Thoracic aorta (tissue), 2 donors: ENCODE results near the gene PDPK1. TPM values are rescaled to one million over a fixed set of nuclear protein-coding genes. Genes with fewer than 3 reads are reported as not detected.

Experiments
- ATAC-seq: fragments of 150-250 bp; one replicate; pipeline ENCODE4 v1.8.0; 2017; ENCODE audit warnings: low read depth; ENCODE audit not compliant: insufficient number of reproducible peaks, low FRiP score
- DNase-seq: peaks from one replicate; pipeline ENCODE4 v3.0.0-alpha.2; 2020; ENCODE audit warnings: low spot score
- H3K27ac ChIP-seq, 2 donors: fragments of 200-600 bp; sonication (generic); 1 replicate in 1 of 2; 2 replicates in 1 of 2; pipeline ENCODE4 v1.5.1; 2016; ENCODE audit warnings: mild to moderate bottlenecking in 2 of 2, moderate library complexity in 2 of 2
- H3K27me3 ChIP-seq: fragments of 200-600 bp; sonication (generic); replicated peaks from 2 replicates; pipeline ENCODE4 v1.6.0; 2016; ENCODE audit warnings: mild to moderate bottlenecking; ENCODE audit not compliant: insufficient read depth
- H3K36me3 ChIP-seq: fragments of 200-600 bp; sonication (generic); one replicate; pipeline ENCODE4 v1.5.1; 2016
- H3K4me1 ChIP-seq, 2 donors: fragments of 200-600 bp; sonication (generic); 1 replicate in 1 of 2; 2 replicates in 1 of 2; pipeline versions ENCODE4 v1.5.1 to v1.6.0; 2016; ENCODE audit warnings: low read depth in 2 of 2, mild to moderate bottlenecking in 1 of 2; ENCODE audit not compliant: control insufficient read depth in 1 of 2
- H3K4me3 ChIP-seq: fragments of 200-600 bp; sonication (generic); 2 replicates; pipeline ENCODE4 v1.5.1; 2016; ENCODE audit warnings: mild to moderate bottlenecking
- H3K9me3 ChIP-seq: fragments of 200-600 bp; sonication (generic); 2 replicates; pipeline ENCODE4 v1.5.1; 2016
- CTCF ChIP-seq: fragments of 200-600 bp; sonication (generic); IDR thresholded peaks from one replicate; pipeline ENCODE4 v1.5.1; 2019; ENCODE audit warnings: antibody characterized with exemption
- total RNA-seq, 2 donors: library from RNA; depleted of rRNA; stranded (reverse); fragments of >200 nt; gene quantifications; one replicate each; pipeline versions ENCODE4 v1.1.0 to v1.2.3, GENCODE V29; 2016

Gene PDPK1
- total RNA-seq, 2 donors from 2014 or later = 31.9 to 44.3 TPM

DNA sequence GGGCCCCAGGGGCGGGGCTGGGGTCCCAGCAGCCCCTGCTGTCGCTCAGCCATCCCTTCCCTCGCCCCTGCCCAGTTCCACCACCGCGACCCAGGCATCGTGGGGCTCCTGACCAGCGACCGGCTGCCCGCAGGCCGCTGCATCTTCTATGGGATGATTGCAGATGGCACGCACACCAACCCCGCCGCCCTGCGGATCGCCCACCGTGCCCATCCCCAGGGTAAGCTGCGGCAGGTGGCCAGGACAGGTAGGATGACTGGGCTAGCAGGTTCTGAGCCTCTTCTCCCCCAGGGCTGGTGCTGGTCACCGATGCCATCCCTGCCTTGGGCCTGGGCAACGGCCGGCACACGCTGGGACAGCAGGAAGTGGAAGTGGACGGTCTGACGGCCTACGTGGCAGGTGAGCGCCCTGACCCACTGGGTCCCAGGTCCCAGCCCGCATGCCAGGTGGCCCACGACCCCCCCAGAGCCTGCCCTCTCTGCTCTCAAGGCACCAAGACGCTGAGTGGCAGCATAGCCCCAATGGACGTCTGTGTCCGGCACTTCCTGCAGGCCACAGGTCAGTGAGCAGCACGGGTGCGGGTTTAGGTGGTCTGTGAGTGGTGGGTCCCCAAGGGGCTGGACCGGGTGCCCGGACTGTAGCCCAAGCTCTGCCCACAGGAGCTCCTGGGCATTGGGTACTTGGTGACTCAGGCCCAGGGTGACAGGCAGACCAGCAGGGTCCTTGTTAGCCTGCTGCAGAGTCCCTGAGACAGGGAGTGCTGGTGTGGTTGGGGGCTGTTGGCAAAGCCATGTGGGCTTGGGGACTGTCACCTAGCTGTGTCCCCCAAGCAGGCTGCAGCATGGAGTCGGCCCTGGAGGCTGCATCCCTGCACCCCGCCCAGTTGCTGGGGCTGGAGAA, 9.4 kb upstream of the PDPK1 start:
- Histone ChIP-seq H3K27ac (no peak overlapping the region), H3K27me3 (no peaks in the 10 kb centered on the region), H3K4me3 (no peak overlapping the region), H3K4me1 (peaks cover 6 to 17% of the 10 kb centered on the region in 2 donors), H3K36me3 (peaks cover 32% of the 10 kb centered on the region), H3K9me3 (no peaks in the 10 kb centered on the region)
- no peak for TF ChIP-seq CTCF
- DNase-seq (no peak), ATAC-seq (no peak)

DNA sequence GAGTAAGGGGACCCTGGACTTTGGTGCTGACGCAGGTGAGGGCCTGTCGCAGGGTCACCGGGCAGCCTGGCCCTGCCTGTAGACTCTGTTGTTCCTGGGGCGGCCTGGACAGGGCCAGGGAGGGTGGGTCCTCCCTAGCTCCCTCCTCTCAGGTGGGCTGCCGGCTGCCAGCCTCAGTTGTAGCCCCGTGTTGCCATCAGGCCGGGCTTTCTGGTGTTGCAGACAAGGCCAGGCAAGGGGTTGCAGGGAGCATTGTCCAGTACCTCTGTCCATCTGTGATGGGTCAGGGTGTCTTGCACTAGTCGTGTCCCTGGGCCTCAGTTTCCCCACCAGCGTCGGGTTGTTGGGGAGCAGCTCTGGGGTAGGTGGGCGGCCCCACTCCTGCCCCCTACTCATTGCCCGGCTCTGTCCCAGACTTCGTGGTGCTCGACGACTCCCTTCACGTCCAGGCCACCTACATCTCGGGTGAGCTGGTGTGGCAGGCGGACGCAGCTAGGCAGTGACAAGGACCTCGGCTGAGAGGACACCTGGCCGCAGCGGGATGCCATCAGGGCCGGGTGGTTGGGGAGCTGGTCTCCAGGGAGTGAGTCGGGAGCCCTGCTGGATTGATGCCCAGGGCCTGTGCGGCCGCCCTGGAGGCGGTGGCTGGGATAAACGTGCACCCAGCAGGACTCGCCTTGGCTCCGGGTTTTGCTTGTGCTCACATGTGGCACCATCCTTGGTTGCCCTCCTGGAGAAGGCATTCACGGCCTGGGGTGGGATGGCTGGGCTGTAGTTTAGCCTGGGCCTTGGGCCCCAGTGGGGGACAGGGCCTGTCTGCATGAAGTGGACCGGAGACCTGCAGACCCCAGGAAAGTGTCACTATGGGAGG, 8.5 kb upstream of the PDPK1 start:
- H3K27ac ChIP-seq = no peak overlapping the region
- DNase-seq = no peak
- H3K27me3 ChIP-seq = no peaks in the 10 kb centered on the region
- ATAC-seq = no peak
- peaks cover 6 to 17% of the 10 kb centered on the region in 2 donors for H3K4me1 ChIP-seq
- TF ChIP-seq CTCF = no peak
- H3K36me3 ChIP-seq = peaks cover 27% of the 10 kb centered on the region
- H3K9me3 ChIP-seq = no peaks in the 10 kb centered on the region
- no peak overlapping the region for H3K4me3 ChIP-seq

- no peak for TF ChIP-seq CTCF
- H3K4me1 ChIP-seq = peaks cover 6 to 17% of the 10 kb centered on the region in 2 donors
- ATAC-seq (no peak), DNase-seq (no peak)
- H3K27me3 ChIP-seq = no peaks in the 10 kb centered on the region
- H3K27ac ChIP-seq = no peak overlapping the region
- no peaks in the 10 kb centered on the region for H3K9me3 ChIP-seq
- H3K4me3 ChIP-seq = no peak overlapping the region
- H3K36me3 ChIP-seq = peaks cover 24% of the 10 kb centered on the region
These were observed 7.7 kb upstream of the PDPK1 start for GRCh38 chr16:2529961-2530628.

DNA sequence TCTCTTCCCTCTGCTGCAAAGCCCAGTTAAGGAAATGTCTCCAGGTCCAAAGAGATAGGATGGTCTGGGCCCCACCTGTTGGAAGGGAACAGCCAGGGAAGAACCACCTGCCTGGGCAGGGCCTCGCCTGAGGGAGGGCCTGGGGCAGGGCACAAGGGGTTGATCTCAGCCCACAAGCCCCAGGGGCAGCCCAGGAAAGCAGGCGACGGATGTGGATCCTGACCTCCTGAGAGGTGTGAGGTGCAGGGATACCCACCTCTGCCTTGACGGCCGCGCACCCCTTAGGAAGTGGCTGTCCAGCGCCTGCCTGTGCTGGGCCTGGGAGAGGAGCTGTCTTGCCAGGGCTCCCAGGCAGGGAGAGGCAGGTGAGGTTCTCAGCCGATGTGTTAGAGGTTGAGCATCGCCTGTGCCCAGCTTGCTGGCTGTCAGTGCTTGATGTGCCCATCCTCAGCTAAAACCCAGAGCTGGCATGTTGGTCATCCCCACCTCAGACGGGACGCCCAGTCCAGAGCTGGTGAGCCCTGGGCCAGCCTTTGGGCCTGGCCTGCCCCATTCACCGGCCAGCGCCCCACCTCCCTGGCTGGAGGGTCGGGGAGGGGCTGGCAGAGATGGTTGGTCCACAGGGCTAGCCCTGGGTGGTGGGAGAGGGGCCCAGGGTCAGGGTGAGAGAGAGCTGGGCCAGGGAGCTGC, 7.0 kb upstream of the PDPK1 start:
- Histone ChIP-seq H3K9me3 (no peaks in the 10 kb centered on the region), H3K36me3 (peaks cover 24% of the 10 kb centered on the region), H3K4me3 (peak overlapping the region; percentile 83), H3K27me3 (no peaks in the 10 kb centered on the region), H3K27ac (peak overlapping the region; percentile 81 to 99), H3K4me1 (peaks cover 6 to 17% of the 10 kb centered on the region in 2 donors)
- ATAC-seq (no peak), DNase-seq (no peak)
- TF ChIP-seq CTCF = no peak
